Stimulated activated CD8-positive, alpha-beta memory T cell treated with anti-CD3 and anti-CD28 coated beads, Interleukin-12 subunit alpha, Interleukin-12 subunit beta, amount 100 ng/mL, for 24 hours (primary cell): ENCODE results near the gene GABBR2.

Experiments
- DNase-seq: peaks from one replicate; pipeline ENCODE4 v3.0.0-alpha.2; 2020; ENCODE audit errors: extremely low read depth

The GABBR2 gene

GRCh38 chr9:98259791-98260190 is 448.9 kb downstream of the GABBR2 start:
- no peak for DNase-seq

DNA sequence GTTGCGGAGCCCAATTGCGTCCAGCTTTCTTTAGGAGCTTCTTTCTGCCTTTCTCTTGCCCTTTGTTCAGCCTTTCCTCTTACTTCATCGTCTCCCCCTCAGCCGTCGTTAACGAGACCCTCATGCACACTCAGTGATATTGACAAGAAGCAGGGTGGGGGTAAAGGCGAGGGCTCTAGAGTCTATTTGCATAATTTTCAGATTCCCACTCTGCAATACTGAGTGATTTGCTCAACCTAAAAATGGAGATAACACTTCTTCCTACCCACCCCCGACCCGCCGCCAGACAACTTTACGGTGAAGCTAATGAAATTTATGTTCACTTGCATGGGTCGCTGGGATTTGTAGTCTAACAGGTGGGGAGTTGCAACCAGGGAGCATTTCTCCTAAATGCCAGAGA is 452.0 kb downstream of the GABBR2 start:
- no peak for DNase-seq

DNA sequence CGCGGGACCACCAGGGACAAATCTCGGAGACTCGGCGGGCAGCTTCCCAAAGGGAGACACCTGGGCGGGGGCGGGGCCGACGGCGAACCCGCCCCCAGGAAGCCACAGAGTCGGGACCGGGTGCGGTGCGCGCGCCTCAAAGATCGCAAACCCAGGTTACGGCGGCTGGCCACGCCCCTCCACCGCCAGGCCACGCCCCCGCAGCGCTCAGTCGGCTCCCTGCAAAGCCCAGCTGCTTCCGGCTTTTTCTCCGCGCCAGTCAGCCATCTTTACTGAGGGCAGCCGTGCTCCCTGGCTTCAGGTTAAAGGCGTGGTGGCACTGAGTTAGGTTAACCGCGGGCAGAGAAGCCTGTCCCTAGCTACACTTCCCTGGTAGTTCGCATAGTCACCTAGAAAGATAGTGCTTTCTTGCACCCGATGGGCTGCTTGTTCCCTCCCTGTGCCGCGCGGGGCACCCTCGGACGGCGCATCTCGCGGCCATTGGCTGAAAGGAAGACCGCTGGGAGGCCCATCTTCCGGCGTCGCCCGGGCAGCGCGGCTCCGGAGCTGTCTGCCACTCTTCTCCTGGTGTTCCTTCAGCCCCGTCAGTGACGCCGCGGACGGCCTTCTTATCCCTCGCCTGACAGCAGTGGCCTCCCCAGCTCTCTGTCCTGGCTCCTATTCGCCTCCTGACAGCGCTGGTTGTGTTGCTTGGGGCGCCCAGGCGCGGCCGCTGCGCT is 453.0 kb downstream of the GABBR2 start, which contains the start of gene TBC1D2:
Gene TBC1D2, minus strand, starts transcription at position 72 of the 719 bp plus-strand sequence. CDS start 108 bp downstream, outside the sequence.
- peak; percentile 97 for DNase-seq

GRCh38 chr9:98255061-98255577 is 453.6 kb downstream of the GABBR2 start:
- no peak for DNase-seq

- no peak for DNase-seq
These were observed 454.3 kb downstream of the GABBR2 start for GRCh38 chr9:98254228-98255060.

- no peak for DNase-seq
These were observed 455.2 kb downstream of the GABBR2 start for GRCh38 chr9:98253565-98253964.

DNA sequence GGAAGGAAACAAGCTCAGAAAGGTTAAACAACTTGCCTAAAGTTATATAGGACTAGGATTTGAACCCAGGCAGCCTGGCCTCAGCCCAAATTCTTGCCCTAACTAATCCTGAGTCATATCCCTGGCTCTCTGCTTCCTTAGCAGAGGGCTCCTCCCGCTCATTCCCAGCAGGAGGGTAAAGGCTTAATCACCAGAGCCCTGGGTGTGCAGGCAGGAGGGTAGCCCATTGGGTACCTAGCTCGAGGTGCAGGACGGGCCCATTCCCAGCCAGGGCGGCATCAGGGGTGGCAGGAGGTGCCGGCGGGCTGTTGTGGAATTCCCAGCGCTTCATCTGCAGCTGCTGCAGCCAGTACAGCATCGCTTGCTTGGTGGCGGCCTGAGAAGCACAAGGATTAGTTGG is 457.2 kb downstream of the GABBR2 start:
- DNase-seq = no peak

- DNase-seq = no peak
These were observed 459.0 kb downstream of the GABBR2 start for GRCh38 chr9:98249771-98250170.

DNA sequence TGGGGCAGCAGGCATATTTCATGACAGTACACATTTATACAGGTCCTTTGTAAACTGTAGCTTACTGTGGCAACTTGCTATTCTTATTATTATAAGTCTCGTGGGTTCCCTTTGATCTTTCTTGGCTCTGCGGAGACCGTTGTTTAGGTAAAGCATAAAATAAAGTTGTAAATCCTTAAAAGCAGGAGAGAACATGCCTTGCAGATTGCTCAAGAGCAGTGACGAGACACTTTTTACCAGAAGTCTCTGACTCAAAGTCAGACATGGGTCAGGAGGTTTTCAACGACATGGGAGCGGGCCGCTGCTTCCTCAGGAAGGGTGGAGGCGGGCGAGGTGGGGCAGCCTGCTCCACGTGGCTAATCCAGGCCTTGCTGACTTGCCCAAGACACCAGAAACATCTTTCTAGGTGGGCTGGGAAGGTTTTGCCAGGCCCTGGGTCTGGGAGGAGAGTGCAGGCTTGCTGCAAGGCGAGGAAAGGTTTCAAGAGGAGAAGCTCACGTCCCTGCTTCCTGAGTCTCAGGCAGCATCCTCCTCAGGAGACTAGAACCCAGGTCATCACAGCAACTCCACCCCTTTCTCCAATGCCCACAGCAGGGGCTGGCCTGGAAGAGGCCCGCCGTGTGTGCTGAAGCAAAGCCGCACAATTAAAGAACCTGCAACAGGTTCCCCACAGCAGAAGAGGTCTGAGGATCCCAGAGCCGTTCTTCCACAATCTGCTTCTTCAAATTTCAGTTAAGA is 459.8 kb downstream of the GABBR2 start:
- DNase-seq = no peak

DNA sequence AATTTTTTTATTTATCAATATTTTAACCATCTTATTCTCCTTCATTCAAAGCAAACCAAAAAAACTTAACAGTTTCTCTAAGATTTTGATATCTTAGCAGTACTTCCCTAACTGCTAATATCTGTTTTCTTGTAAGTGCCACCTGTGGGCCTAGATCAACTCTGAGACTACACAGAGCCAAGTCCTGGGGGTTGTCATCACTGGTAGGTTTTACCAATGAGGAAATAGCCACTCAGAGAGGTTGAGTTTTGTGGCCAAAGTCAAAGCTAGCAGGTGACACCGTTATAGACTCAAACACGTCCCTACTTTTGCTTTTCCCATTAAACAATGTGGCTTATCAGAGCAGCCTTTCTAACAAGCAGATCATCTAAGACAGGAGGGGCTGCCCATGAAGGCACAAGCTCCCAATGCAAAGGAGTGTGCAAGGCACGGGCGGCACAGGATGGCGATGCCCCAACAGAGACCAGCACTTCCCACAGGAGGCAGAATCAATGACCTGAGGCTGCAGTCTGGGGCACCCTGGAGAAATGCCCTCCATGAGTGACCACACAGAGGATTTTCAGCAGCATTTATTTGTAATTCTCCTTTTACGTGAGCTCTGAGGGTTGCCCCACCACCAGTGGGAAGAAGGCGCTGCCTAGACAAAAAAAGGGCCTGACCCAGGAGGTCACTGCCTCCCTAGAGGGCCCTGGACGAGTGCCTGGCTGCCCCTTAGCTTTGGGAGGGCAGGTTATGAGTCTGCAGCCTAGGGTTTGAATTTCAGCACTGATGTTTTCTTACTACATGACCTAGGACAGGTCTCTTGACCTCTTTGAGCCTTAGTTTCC is 460.7 kb downstream of the GABBR2 start:
- DNase-seq = no peak

DNA sequence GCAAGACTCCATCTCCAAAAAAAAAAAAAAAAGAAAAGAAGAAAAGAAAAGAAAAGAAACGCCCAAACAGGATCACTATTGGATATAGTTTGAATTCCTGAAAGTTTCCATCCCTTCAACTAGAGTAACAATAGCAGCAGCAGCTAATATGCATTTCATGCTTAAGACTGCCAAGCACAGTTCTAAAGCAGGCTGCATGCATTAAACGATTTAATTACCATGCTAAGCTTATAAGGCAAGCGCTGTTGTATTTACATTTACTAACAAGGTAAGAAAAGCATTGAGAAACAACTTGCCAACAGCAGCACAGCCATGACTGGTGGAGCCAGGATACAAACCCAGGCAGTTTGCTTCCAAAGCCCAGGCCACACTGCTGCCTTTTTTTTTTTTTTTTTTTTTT is 466.3 kb downstream of the GABBR2 start:
- no peak for DNase-seq

- no peak for DNase-seq
These were observed 467.1 kb downstream of the GABBR2 start for GRCh38 chr9:98241357-98242300.

DNA sequence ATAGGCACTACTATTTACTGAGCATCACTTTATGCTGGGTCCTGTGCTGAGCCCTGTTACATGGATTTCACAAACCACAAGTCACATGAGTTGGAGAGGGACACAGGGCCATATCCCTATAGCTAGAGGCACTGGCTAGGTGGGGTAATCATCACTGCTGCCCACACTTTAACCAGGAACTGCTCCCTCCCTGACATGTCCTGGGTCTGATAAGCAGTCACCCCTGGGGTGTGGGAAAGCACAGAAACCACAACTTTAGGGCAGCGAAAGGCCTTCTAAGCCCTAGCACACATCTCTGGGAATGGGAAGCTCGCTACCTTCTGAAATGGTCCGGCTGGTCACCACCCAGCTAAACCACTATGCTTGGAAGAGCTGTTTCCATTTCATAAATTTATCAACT is 468.3 kb downstream of the GABBR2 start:
- no peak for DNase-seq
